G401 (cell line): ENCODE measurements around the gene ITIH3. TPM values are rescaled to one million over a fixed set of nuclear protein-coding genes. Genes with fewer than 3 reads are reported as not detected.

Experiments used
- DNase-seq: peaks from one replicate; pipeline ENCODE4 v3.0.0-alpha.2; 2015; ENCODE audit warnings: low spot score
- in situ Hi-C: cut with HindIII; loops from 2 replicates; pipeline ENCODE4 v1.10.0; 2016; ENCODE audit warnings: low sequenced_read_pairs, mixed read lengths
- total RNA-seq: library from RNA; depleted of rRNA; stranded (reverse); fragments of >200 nt; shearing (Covaris generic); gene quantifications from 2 replicates; pipeline ENCODE4 v1.2.3, GENCODE V29; 2014

The ITIH3 gene
- total RNA-seq, 1 experiment from 2014 or later = not detected

DNA sequence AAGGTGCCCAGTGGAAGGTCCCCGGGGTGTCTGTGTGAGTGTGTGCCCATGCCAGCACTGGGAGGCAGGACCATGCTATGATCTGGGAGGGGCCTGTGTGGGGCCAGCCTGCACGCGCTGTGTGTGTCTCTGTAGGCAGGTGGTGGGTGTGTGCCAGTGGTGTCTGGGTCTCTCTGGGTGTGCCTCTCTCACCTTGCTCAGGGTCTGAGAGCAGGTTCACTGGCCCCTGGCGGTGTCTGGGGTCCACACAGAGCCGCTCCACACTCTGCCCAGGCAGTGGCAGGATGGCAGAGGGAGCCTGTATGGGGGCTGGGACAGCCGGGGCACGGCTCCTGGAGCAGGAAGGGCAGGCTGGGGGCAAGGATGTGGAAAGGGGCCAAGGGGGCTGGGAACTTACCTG, 23.3 kb downstream of the ITIH3 start:
- in situ Hi-C loops = no loop called here
- DNase-seq = no peak

GRCh38 chr3:52819936-52820335, 25.3 kb downstream of the ITIH3 start:
- in situ Hi-C loops = no loop called here
- no peak for DNase-seq

DNA sequence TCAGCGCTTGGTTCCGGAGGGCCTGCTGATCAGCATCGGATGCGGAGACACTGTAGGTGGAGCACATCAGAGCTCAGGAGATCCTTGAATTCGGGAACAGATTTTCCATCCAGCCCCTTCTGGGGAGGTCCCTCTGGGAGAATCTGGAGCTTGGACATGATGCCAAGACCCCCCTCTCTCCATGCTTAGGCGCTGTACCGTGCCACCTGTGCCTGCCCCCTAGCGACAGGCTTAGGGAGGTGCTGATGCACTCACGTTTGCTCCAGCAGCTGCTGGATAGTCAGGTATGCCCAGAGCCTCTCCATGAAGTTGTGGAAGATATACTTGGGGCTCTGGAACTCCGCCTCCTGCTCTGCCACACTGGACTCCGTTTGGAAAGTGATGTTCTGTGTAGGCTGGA, 26.1 kb downstream of the ITIH3 start:
- in situ Hi-C loops = no loop called here
- peak; percentile 7 for DNase-seq

GRCh38 chr3:52822363-52822762, 27.8 kb downstream of the ITIH3 start:
- in situ Hi-C loops = no loop called here
- DNase-seq = no peak

DNA sequence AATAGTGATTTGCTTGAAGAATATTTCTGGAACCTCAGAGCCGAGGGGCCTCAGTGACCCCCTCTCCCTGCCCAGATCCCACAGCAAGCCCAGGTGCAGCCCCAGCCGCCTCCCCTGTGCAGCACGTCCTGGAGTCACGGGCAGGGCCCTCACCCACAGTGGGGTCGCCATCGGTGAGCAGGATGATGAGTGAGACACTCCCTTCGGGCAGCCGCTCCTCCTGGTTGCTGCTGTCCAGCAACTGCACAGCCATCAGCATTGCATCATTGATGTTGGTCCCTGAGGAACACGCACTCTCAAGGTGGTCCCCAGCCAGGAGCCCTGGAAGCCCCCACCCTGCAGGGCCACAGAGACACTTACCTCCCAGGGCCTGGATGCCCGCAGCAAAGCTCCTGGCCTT, 29.4 kb downstream of the ITIH3 start:
- DNase-seq = no peak
- in situ Hi-C loops = no loop called here

DNA sequence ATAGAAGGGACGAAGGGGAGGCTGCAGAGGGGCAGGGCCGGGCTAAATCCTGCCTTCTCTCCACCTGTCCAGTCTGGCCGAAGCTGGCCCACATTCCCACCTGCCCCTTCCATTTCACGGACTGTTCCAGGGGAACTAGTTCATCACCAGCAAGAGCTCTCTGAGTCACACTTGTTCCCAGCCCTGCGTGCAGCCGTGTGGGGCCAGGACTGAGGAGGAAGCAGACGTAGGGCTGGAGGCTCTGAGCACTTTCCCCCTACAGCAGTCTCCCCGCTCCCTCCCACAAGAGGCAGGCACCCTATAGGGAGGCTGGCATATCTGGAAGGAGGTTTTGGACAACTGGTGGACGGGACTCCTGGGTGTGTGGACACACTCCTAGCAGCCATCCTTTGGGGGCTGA, 32.8 kb downstream of the ITIH3 start:
- in situ Hi-C loops = no loop called here
- DNase-seq = no peak

GRCh38 chr3:52827866-52828376, 33.3 kb downstream of the ITIH3 start:
- DNase-seq = no peak
- in situ Hi-C loops = no loop called here

GRCh38 chr3:52829482-52829881, 34.9 kb downstream of the ITIH3 start:
- no peak for DNase-seq
- in situ Hi-C loops = no loop called here

- no peak for DNase-seq
- in situ Hi-C loops = no loop called here
These were observed 35.4 kb downstream of the ITIH3 start for GRCh38 chr3:52829906-52830463.

DNA sequence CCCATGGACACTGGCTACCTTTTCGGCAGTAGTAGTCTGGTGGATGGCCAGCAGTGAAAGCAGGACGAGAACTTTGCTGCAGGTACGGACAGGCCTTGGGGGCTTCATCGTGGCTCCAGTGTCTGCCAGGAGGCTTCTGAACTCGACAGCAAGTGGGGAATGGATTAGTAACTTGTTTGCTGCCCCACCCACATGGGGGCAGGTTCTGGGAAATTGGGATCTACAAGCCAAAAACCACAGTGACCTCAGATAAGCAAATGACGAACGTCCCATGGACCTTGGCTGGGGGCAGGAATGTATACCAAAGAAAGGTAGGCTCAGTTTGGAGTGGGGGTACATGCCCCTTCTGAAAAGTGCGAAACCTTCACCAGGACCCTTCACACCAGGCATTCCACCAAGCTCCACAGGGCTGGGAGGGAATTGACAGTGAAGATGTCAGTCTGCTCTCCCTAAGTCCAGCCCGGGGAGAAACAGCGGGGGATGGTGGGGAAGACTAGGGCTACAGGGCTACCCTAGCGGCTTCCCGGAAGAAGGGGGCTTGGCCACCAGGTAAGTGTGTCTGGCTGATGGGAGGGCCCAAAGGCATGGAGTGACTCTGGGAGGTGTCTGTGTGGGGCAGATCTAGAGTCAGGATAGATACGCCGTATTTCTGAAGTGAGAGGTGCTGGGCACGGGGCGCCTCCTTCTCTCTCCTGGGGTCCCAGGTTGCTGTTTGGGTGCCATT, 36.1 kb downstream of the ITIH3 start, which contains the start of gene ITIH4:
TSS of gene ITIH4 (minus strand) at position 138 of the 724 bp plus-strand sequence. CDS start at position 108, 30 bp downstream.
- in situ Hi-C loops = no loop called here
- DNase-seq = no peak

DNA sequence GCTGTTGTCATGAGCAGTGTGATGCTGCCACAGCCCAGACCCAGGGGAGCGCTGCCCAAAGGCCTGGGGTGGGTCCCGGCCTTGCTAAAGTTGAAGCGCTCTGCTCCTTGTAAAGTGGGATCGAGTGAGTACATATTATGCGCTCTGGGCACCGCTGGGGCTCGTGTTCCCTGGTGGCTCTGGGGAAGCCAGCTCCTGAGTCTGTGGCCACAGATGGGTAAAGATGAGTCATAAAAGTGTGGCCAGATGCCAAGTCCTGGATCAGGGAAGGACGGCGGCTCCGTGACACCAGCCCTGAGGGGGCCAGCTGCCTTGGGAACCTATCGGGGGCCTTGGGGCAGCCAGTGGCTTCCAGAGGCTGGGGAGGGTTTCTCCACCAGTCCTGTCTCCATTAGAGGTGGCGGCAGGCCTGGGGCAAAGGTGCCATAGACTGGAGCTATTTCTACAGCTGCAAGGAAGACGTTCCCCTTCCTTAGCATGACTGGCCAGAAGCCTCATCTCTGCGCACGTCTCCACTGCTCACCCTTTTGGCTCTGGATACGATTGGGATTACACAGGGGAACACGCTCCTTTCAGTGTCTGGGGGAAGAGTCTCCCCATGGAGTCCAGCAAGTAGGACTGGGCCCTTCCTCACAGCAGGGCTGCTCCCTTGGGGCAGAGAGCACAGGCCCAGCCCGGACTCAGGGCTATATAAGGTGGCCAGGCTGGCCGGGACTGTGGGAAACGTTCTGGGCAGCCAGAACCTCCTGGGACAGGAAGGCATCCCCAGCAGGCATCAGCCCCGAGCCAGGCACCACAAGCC, 37.1 kb downstream of the ITIH3 start:
- peak; percentile 43 for DNase-seq
- in situ Hi-C loops = no loop called here

- in situ Hi-C loops = no loop called here
These were observed 38.6 kb downstream of the ITIH3 start for GRCh38 chr3:52833202-52833601.

DNA sequence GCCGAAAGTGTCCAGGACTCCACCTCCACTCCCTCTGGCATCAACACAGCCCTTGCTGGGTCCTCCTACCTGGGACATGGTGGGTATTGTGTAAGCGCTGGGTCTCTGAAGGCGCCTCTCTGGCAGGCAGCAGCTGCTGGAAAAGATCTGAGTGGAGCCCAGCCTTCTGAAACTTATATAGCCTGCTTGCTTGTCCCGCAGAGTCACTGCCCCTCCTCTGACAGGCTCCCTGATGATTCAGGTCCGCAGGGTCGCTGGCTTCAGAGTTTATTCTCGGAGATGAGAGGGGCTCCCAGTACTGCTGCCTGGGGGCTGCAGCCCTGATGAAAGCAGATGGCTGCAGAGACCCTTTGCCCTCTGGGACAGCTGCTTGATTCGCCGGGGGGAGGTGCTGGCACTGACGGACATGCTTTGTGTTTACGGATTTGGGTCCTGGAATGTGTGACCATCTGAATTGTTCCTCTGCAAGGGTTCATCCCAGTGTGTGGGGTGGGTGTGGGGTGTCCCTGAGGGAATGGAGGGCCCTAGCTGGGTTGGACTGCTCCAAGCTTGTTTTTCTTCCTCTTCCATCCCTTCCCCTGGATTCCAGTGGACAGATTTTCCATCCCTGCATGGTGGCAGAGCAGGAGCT, 40.4 kb downstream of the ITIH3 start, which contains the start of gene MUSTN1:
TSS of gene MUSTN1 (minus strand) at position 149 of the 631 bp plus-strand sequence. CDS start at position 78, 71 bp downstream.
- in situ Hi-C loops = loop anchor here (5.0 kb wide), 1 partner anchor 57 kb away; no protein-coding TSS in a partner anchor

More at GRCh38 chr3:52833202-52833601, 38.6 kb downstream of the ITIH3 start:
- no peak for DNase-seq

GRCh38 chr3:52835766-52836470, 41.3 kb downstream of the ITIH3 start:
- in situ Hi-C loops = loop anchor here (5.0 kb wide), 1 partner anchor 56 kb away; no protein-coding TSS in a partner anchor
- no peak for DNase-seq

More for the DNA sequence above, 40.4 kb downstream of the ITIH3 start, which contains the start of gene MUSTN1:
- DNase-seq = no peak

DNA sequence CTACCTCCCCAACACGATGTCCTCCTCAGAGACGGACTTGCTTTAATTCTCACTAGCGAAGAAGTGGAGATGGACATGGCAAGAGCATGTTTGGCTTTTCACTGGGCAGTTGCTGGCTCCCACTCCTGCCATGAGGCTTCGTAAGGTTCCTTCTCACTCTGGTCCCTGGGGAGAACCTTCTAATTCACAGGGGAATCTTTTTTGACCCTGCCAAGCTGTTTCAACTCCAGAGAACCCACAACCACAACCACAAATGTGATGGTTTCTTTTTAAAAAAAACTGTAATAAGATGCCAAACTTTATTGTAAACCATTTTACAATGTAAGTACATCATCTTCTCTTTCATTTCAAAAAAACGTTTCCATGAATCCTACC, 41.9 kb downstream of the ITIH3 start:
- in situ Hi-C loops = loop anchor here (5.0 kb wide), 1 partner anchor 56 kb away; no protein-coding TSS in a partner anchor
- no peak for DNase-seq

- no peak for DNase-seq
- in situ Hi-C loops = loop anchor here (5.0 kb wide), 1 partner anchor 55 kb away; no protein-coding TSS in a partner anchor
These were observed 42.4 kb downstream of the ITIH3 start for GRCh38 chr3:52836986-52837385.

DNA sequence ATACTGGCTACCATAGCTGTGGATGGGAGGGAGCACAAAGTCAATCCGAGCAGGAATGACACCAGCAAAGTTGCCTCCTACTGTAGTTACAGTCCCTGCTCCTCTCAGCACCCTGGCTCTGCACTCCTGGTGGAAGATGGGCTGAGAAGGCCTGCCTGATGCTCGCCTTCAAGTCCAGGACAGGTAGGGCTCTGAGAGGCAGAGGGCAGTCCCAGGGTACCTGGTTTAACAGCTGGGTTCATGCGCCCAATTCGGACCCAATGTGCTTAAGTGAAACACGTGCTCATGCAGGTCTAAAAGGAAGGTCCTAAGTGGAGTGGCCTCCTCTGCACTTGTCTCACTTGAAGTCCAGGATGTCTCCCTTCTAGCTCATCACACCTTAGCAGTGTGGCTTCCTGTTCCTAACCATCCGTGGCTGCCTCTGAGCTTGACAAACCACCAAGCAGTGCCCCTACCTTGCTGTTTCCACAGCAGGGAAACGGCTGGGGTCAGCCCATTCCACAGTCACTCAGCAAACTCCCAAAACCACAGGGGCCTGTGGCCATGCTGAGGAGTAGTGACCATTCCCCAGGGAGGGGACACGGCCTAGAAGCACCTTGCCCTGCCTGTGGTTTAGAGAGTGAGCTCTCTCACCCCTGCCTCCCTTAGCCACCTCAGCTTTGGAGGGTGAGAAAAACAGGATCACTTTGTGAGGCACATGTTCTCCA, 44.1 kb downstream of the ITIH3 start:
- DNase-seq = no peak

DNA sequence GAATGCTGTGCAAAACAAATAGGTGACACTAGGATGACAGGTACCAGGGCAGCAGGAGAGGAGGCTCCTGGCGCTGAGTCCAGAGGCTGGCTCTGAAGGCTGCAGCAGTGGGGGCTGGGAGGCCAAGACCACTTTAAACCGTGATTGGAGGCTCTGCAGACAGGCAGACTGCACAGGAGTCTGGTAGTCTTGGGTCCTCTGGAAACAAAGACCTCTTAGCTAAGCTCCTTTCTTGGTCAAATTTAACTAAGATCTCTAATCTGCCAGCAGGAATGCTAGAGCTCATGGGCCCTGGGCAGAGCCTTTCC, 44.6 kb downstream of the ITIH3 start:
- in situ Hi-C loops = loop anchor here (5.0 kb wide), 1 partner anchor 53 kb away; no protein-coding TSS in a partner anchor
- no peak for DNase-seq

More for the DNA sequence above, 44.1 kb downstream of the ITIH3 start:
- in situ Hi-C loops = loop anchor here (5.0 kb wide), 1 partner anchor 54 kb away; no protein-coding TSS in a partner anchor
